Epithelial cell of proximal tubule (primary cell): Measurements from ENCODE around the gene KCTD14. TPM values are rescaled to one million over a fixed set of nuclear protein-coding genes. Genes with fewer than 3 reads are reported as not detected.
"Not testable (repeated sequence)": the region's sequence is repeated elsewhere in the genome, so short reads cannot be mapped to it uniquely, and the experiment has no call there.

Source experiments
- DNase-seq: peaks from one replicate; pipeline ENCODE4 v3.0.0-alpha.2; 2011; ENCODE audit warnings: low read depth
- H3K4me3 ChIP-seq: 2 replicates; pipeline ENCODE4 v1.5.1; 2011; ENCODE audit warnings: low read depth, mild to moderate bottlenecking, low read length
- CTCF ChIP-seq: conservative IDR thresholded peaks from 2 replicates; pipeline ENCODE4 v1.5.1; 2012; ENCODE audit warnings: low read depth, mild to moderate bottlenecking, low read length
- total RNA-seq: library from RNA; depleted of rRNA; stranded (reverse); fragments of >200 nt; gene quantifications from 2 replicates; pipeline ENCODE4 v1.2.3, GENCODE V29; 2015

The KCTD14 gene
- total RNA-seq, 1 donor from 2014 or later, result 8.5 TPM

GRCh38 chr11:77990981-77991380 is 32.1 kb downstream of the KCTD14 start:
- no peak for DNase-seq
- no peak for TF ChIP-seq CTCF
- H3K4me3 ChIP-seq, result no peak overlapping the region

GRCh38 chr11:77986456-77986855 is 36.6 kb downstream of the KCTD14 start:
- not testable (repeated sequence) for DNase-seq

GRCh38 chr11:77981346-77981947 is 41.6 kb downstream of the KCTD14 start:
- no peak for TF ChIP-seq CTCF
- no peak for DNase-seq

More at GRCh38 chr11:77986456-77986855, 36.6 kb downstream of the KCTD14 start:
- not testable (repeated sequence) for H3K4me3 ChIP-seq

GRCh38 chr11:77968337-77968736 is 54.7 kb downstream of the KCTD14 start:
- DNase-seq, result no peak
- no peak overlapping the region for H3K4me3 ChIP-seq
- no peak for TF ChIP-seq CTCF

More at GRCh38 chr11:77981346-77981947, 41.6 kb downstream of the KCTD14 start:
- H3K4me3 ChIP-seq, result no peak overlapping the region

- DNase-seq, result no peak
- H3K4me3 ChIP-seq, result no peak overlapping the region
- TF ChIP-seq CTCF, result no peak
Measured at GRCh38 chr11:77967753-77968152, 55.3 kb downstream of the KCTD14 start.

- no peak for DNase-seq
- no peak for TF ChIP-seq CTCF
- H3K4me3 ChIP-seq, result no peak overlapping the region
Measured at GRCh38 chr11:77967121-77967520, 56.0 kb downstream of the KCTD14 start.

- no peak overlapping the region for H3K4me3 ChIP-seq
- no peak for TF ChIP-seq CTCF
Measured at GRCh38 chr11:77966338-77966737, 56.7 kb downstream of the KCTD14 start.

More at GRCh38 chr11:77966338-77966737, 56.7 kb downstream of the KCTD14 start:
- DNase-seq, result no peak

Other genes starting within 250 kb of the KCTD14 start
- gene RSF1, start 202.6 kb downstream of the KCTD14 start, total RNA-seq, result 13.6 and 46.7 TPM in 2 replicates
- 19.3 and 24.3 TPM in 2 replicates for gene AAMDC, start 202.1 kb downstream of the KCTD14 start, total RNA-seq
- 15.3 and 24.5 TPM in 2 replicates for gene INTS4, start 28.6 kb downstream of the KCTD14 start, total RNA-seq
- gene THRSP, start 40.6 kb upstream of the KCTD14 start, total RNA-seq, result not detected in 2 replicates
- 159 and 164 TPM in 2 replicates for gene NDUFC2, start 56.6 kb upstream of the KCTD14 start, total RNA-seq
- 38.1 and 47.1 TPM in 2 replicates for gene ALG8, start 116.3 kb upstream of the KCTD14 start, total RNA-seq
- gene KCTD21, start 165.3 kb upstream of the KCTD14 start, total RNA-seq, result 4.4 and 6.2 TPM in 2 replicates
- 2.5 and 6.1 TPM in 2 replicates for gene USP35, start 165.6 kb upstream of the KCTD14 start, total RNA-seq